Astrocyte of the spinal cord (primary cell): ENCODE measurements around the gene DNAJC15.

Experiments
- DNase-seq: peaks from one replicate; pipeline ENCODE4 v3.0.0; 2011; ENCODE audit warnings: low read depth, low spot score
- H3K4me3 ChIP-seq: 2 replicates; pipeline ENCODE4 v1.5.1; 2011; ENCODE audit warnings: low read depth, mild to moderate bottlenecking, low read length, moderate library complexity
- CTCF ChIP-seq: IDR thresholded peaks from 2 replicates; pipeline ENCODE4 v1.5.1; 2012; ENCODE audit warnings: low read depth, mild to moderate bottlenecking, low read length, inconsistent platforms
- in situ Hi-C: cut with HindIII; loops from 2 replicates; pipeline ENCODE4 v1.10.0; 2017; ENCODE audit warnings: low sequenced_read_pairs

DNAJC15 gene

DNA sequence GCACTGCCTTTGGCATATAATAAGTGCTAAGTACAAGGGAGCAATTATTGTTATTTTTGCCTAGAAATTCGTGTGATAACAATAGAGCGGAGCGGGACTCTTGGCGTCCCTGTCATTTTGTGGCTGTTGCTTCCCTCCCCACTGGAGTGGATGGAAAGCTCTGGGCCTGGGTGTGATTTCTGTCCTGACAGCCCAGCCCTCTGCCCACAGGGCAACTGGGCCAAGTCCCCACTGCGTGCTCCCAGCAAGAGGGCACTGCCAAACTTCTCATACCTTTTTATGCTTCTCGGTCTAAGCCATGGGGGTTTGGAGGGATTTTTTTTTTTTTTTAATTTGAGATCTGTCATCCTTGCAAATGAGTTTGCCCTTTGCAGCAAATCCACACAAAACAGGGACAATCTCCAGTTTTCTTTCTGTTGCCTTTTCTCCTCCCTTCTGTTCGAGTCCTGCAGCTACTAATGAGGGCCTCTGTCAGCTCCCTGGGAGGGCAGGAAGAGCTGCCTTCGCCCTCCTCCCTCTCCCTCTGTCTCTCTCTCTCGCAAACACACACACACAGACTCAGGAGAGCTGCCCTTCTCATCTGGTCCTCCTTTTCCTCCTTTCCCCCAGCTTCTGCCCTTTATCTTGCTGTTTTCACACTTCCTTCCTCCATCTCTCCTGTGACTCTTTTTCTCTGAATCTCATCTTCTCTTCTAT lies 103.9 kb downstream of the DNAJC15 start:
- H3K4me3 ChIP-seq: no peak overlapping the region
- no peak for DNase-seq
- in situ Hi-C loops: no loop called here
- TF ChIP-seq CTCF: no peak

- in situ Hi-C loops: no loop called here
- DNase-seq: no peak
- no peak for TF ChIP-seq CTCF
- H3K4me3 ChIP-seq: no peak overlapping the region
These were observed 104.4 kb downstream of the DNAJC15 start for GRCh38 chr13:43127827-43128226.

- in situ Hi-C loops: no loop called here
These were observed 105.1 kb downstream of the DNAJC15 start for GRCh38 chr13:43128504-43128961.

GRCh38 chr13:43129066-43129465 lies 105.7 kb downstream of the DNAJC15 start:
- no peak overlapping the region for H3K4me3 ChIP-seq
- no peak for DNase-seq
- TF ChIP-seq CTCF: no peak
- in situ Hi-C loops: no loop called here

More at GRCh38 chr13:43128504-43128961, 105.1 kb downstream of the DNAJC15 start:
- no peak for TF ChIP-seq CTCF
- no peak for DNase-seq
- H3K4me3 ChIP-seq: no peak overlapping the region

- DNase-seq: no peak
- in situ Hi-C loops: no loop called here
These were observed 106.2 kb downstream of the DNAJC15 start for GRCh38 chr13:43129511-43130110.

GRCh38 chr13:43132257-43132656 lies 108.9 kb downstream of the DNAJC15 start:
- in situ Hi-C loops: no loop called here
- peak; percentile 44 for TF ChIP-seq CTCF
- DNase-seq: peak; percentile 53
- no peak overlapping the region for H3K4me3 ChIP-seq

More at GRCh38 chr13:43129511-43130110, 106.2 kb downstream of the DNAJC15 start:
- H3K4me3 ChIP-seq: no peak overlapping the region
- no peak for TF ChIP-seq CTCF
